HK-2 (cell line): ENCODE measurements around the gene COL8A2.

Experiments used
- DNase-seq: peaks from one replicate; pipeline ENCODE4 v3.0.0-alpha.2; 2018; ENCODE audit not compliant: unreplicated experiment

Gene COL8A2

DNA sequence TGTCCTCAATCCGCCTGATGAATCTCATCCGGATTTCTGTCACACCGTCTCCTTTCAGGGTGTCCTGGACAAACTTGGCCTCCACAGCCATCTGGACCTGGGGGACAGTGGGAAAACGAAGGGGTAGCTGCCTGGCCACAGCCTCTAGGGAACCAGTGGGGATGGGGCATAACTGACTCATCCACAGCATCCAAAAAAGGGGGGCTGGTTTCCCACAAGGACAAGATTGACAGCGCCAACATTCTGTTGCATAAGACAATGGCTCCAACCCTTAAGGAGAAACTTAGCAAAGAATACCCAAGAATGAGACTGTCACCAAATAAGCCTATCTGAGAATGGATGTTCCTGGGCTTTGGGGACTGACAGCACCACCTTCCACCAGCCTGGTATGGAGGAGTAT lies 12.2 kb upstream of the COL8A2 start:
- no peak for DNase-seq

DNA sequence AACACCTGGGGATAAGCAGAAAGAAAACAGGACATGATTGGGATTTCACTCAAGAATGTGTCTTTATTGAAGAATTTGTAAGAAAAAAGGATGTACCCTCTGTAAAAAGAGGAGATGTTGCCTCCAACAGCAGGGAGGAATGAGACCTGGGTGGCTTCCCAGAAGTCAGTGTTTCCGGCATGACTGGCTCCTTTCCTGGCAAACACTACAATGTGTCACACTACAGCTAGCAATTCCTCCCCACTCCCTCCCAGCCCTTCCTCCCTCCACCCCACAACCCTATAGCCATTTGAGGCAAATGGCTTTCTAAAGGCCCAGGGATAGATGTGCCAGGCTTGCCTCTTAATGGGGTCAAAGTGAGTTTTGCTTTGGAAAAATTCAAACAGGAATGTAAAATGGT lies 11.5 kb upstream of the COL8A2 start:
- DNase-seq: no peak

DNA sequence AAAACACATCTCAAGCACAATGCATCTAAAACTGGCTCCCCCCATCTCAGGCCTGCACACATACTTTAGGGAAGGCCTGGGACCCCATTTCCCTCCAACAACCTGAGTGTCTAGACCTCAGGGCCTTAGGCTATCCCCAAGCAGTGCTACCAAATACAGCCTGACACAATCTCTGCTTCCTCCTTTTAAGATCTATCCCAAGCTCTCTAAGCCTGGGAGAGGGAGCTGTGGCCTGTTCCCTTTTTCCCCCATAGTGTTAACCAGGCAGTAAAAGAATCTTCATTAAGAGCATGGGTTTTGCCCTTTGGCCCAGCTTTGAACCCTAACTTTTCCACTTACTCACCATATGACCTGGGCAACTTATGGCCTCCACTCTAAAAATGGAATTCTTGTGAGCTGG lies 10.8 kb upstream of the COL8A2 start:
- DNase-seq: no peak

DNA sequence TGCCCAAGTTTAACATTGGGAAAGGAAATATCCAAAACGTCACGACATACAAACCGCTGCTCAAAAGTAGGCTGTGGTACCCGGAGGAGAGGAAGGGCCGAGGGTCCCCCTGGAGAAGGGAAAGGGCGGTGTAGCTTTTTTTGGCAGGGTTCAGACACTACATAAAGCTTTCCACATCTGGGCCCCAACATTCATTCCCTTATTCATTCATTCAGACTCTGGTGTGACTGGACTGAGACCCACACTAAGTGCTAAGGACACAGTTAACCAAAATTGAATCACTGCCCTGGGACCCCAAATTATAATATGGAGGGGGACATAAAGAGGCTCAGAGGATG lies 10.3 kb upstream of the COL8A2 start:
- DNase-seq: no peak

DNA sequence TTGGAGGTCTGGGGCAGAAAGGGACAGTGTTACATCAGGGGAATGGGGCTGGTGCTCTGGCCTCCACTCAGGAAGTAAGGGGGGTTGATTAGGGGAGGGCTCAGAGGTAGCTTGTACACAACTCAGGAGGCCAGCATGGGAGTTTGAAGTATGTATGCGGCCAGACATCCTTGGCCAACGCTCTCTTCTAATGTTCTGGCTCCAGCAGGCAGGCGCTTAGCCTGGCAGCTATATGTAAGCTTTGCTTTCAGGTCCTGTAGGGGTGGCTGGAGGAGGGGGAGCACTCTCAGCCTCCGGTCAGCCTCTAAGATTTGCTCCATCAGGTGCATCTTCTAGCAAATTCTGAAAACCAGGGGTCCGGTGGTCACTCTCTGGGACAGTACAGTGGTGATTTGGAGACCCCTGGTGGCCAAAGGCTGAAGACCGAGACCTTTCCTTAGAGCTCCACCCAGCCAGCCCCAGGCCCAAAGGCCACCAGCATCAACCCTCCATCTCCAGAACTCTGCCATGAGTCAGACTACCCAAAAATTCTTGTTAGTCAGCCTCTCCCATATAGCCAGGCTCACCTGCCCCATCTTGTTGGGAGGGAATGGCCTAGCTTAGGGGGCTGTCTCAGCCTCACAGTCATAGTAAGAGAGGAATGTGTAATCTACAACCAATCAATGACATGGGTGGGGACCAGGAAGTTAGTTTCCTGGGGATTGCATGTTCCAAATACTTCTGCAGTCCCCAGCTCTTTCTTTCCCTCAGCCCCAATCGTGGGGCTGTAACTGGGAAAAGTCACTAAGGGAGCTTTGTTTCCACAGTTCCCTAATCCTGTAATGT lies 9.7 kb upstream of the COL8A2 start:
- DNase-seq: peak; percentile 54

DNA sequence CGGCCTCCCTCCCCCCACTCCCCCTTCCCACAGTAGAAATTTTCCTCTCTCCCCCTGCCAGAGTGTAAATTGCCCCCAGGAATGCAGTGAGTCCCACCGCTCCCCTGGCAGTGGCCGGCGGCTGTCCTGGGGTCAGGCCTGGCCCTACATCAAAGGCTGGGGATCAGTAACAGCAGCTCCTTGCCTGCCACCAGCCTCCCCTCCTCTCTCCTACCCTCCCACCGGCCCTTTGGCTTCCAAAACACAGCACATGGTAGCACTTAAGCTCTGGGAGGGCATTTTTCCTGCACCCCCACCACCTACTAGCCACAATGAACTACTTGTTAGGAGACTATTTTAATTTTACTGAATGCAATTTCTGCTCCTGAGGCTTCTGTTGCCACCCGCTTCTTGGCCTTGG lies 9.0 kb upstream of the COL8A2 start:
- no peak for DNase-seq

DNA sequence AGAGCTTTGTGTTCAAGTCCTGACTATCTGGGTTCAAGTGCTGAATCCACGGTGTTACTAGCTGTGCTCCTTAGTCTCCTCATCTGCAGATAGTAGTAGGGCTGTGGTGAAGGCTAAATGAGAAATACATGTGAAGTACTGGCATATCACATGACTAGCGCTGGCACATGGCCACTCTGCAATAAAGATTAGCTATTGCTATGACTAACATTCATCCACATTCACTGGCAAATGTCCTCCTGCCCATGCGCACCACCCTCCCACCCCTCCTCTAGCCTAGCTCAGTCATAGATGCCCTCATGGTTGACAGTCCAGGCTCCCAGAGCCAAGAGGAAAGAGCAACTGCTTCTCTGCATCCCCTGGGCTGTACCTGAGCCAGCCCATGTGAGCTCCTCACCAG lies 8.5 kb upstream of the COL8A2 start:
- peak; percentile 89 for DNase-seq

DNA sequence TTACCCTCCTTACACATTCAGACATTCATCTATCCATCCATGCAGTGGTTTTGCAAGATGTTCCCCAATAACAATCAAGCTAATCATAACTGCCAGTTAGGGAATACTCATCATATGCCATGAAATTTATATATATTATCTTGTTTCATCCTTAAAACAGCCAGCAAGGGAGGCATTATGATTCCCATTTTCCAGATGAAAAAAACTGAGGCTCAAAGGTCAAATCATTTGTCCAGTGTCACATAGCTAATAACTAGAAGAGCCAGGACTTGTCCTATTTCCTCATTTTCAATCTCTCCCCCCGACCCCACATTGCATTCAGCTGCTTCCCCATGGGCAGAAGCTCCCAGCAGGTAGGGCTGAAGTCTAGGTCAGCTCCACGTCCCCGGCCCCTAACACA lies 7.0 kb upstream of the COL8A2 start:
- no peak for DNase-seq

DNA sequence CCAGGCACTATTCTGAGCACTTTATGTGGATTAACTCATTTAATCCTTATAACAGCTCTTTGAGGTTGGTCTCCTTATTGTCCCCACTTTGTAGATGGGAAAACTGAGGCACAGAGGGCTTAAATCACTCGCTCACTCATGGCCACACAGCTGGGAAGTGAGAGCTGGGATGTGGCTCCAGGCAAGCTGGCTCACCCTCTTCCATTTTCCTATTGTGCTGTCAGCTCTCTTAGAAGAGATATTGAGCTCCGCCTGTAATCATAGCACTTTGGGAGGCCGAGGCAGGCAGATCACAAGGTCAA lies 3.8 kb upstream of the COL8A2 start:
- no peak for DNase-seq

DNA sequence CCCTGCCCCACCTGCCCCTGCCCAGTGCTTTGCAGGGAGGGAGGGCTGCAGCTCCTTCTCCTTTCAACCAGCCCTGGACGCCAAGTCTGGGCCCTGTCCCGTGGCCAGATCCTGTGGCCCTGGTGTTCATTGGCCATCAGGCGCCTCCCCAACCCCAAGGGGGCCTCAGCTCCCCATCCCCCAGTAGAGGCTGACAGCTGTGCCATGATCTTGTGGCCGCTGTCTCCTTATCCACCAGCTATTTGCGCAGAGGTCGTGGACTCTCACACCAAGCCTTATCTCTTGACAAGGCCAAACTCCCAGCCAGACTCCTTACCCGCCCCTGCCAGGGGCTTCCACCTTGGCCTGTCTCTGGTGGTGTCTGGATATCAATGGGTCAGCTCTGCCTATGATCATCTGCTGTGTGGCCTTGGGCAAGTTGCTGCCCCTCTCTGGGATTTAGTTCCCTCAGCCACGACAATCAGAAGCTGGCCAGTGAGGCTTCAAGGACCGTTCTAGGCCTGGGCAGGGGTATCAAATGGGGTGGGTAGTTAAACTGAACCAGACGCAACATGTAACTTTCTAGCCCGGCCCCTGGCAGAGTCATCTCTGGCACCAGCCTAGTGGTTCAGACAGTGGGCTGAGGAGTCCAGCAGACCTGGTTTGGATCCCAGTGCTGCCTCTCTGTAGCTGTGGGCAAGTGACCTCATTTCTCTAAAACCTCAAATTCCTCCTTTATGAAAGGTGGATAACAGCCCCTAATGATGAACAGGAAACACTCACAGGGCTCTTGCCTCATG lies 3.3 kb upstream of the COL8A2 start:
- no peak for DNase-seq

DNA sequence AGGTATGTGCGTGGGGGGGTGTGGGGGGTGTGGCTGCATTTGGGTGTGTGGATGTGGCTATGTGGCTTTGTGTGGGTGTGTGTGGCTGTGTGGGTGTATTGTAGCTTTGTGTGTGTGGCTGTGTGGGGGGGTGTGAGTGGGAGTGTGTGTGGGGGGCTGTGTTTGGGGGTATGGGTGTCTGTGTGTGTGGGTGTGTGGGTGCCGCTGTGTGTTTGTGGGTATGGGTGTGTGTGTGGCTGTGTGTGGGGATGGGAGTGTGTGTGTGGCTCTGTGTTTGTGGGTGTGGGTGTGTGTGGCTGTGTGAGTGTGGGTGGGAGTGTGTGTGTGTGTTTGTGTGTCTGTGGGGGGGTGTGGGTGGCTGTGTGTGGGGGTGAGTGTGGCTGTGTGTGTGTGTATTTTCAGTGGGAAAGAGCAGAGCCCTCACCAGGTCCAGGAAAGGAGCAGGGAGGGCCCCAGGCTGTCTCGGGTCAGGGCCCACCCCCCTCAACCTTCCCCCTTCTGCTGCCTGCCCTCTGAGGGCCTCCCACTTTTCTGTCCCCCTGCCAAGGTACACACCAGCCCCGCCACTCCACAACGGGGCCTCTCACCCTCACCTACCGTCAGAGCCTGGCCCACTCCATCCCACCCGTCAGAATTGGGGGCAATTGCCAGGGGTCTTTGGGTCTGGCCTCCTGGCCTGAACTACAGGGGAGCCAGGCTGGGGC lies 1.9 kb upstream of the COL8A2 start:
- no peak for DNase-seq

DNA sequence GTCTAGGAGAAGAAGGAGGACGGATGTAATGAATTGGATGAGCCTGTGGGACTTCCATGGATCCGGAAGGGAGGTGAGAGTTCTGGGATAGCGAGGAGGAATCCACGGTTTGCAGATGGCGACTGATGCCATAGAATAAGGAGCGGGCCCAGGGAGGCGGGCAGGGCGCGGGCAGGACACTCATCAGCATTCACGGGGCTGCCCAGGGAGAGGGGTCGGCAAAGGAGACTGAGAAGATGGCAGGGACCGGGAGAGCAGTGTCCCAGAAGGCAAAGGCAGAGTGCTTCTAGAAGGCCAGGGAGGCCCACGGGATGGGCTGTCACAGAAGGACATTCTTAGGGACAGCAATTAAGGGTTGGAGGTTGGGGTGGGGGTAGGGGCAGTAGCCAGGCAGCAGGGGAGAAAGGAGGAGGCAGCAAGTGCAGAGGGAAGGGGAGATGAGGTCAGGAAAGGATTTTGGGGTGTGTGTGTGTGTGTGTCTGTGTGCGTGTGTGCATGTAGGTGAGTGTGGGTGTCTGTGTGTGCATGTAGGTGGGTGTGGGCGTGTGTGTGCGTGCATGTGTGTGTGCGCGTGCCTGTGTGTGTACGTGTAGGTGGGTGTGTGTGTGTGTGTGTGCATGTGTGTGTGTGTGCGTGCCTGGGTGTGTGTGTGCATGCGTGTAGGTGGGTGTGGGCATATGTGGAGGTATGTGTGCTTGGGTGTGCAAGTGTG lies 1.1 kb upstream of the COL8A2 start:
- peak; percentile 19 for DNase-seq

DNA sequence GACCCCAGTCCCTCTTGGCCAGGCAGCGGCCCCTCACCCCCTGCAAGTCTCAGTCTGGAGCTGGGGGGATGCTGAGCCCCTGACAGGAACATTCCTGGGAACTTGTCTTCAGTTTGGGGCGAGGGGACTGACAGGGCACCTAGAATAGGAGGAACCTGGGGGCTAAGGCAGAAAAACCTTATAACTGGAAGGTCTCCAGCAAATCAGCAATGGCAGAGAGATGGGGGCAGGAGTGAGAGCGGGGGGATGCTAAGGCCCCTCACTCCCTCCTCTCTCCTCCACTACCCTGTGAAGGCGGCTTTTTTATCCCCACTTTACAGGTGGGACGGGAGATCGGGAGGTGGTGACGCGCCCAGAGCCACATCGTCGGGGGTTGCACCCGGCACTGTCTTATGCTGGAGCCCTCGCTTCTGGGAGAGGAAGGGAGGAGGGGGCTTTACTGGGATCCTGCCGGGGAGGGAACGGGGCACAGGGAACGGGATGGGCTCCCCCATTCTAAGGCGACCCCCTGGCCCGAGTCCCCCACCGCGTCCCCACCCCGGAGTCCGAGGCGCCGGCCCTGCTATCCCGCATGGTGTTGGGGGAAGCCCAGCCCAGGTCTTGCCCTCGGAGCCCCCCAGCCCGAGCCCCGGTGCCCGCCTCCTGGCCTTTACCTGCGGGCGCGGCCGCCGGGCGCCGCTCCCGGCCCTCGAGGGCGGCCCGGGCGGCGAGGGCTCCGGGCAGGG lies 456 bp downstream of the COL8A2 start:
- no peak for DNase-seq

DNA sequence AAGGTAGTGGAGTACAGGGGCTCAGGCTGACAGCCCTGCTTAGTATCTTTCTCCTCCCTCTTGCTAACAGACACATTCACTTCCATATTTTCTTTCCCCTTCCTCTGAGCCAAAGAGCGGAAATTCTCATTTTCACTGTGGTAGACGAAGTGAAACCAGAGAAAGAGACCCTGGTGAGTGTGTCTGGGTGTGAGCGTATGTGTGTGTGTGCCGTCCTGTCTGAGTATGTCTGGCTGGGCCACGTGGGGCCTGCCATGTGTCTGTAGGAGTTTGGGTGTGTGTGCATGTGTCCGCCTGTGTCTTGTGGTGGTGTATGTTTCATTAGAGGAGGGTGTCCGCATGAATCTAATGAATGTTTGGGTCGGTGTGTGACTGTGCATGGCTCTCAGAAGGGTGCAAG lies 1.7 kb downstream of the COL8A2 start:
- DNase-seq: no peak

DNA sequence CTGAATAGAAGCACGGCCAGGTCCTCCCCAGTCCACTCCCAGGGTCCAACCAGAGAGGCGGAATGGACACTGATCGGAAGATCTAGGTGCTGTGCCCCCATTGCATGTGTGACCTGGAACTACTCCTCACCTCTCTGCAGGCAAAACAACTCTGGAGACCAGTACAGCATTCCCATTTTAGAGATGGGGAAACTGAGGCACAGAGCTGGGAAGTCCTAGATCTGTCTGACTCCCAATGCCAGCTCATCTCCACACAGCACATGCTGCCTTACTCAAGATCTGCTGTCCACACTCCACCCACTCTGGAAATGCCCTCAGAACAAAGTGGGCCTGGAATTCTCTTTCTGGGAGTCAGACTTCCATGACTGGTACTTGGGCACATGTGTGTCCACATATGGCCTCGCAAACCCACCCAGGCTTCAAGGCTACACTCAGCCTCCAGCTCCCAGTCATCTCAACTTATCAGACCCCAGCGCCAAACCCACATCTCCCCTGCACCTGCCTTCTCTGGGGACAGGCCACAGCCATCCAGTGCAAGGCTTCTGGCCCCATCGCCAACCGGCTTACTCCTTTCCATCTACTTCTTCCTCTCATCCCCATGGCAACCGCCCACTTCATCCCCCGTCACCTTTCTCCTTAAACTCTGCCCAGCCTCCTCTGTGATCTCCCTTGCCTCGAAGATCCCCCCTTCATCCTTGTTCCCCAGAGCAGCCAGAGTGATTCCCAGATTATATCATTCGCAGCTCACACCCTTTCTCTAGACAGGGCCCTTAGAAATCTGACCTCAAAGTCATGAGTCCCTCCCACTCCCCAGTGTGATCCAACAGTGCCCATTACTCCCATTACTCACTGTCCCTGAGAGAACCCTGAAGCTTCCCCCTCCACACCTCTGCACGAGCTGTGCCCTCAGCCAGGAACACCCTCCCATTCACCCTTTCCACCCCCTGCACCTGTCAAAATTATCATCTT lies 2.7 kb downstream of the COL8A2 start:
- no peak for DNase-seq

DNA sequence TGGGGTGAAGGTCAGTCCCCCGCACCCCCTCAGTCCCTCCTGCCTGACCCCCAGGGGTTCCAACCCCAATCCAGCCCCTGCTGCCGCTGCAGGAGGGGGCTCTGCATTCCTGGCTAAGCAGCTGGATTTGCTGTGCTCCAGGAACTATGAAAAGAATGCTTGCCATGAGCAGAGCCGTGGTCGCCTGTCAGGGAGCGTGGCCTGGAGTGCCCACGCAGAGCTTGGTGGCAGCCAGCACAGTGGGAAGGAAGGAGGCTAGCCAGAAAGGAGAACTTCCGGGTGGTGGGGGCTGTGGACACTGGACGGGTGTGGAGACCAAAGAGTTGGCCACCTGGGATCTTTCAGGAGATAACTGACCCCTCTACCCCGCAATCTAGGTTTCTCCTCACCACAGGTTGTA lies 5.6 kb downstream of the COL8A2 start:
- DNase-seq: no peak

DNA sequence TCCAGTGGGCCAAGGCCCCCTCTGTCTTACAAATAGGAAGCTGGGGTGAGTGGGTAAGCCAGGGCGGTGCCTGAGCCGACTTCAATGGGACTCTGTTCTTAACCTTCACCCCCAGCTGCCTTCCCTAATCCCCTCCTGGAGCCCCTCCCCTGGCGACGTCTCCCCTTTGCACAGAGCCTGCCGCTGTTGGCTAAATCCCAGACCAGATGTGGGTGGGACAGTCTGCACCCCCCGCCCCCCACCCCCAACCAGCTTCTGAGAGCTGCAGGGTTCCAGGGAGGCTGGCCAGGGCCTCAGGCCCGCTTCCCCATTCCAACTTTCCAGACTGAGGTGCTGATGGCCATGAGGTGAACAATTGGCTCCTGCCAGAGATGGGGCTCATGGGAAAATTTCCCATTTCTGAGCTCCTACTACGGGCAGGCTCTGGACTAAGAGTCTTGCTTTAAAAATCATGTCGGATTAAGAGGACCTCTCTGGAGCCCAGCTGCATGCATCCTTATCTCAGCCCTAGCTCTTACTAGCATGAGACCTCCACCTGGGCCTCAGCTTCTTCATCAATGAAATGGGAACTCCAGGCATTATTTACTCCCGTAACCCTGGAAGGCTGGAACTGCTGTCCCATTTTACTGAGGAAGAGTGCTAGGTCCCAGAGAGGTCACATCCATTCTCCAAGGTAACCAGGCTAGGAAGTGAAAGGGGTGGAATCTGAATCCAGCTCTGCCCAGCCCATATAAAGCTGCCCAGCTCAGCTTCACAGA lies 6.4 kb downstream of the COL8A2 start:
- no peak for DNase-seq

DNA sequence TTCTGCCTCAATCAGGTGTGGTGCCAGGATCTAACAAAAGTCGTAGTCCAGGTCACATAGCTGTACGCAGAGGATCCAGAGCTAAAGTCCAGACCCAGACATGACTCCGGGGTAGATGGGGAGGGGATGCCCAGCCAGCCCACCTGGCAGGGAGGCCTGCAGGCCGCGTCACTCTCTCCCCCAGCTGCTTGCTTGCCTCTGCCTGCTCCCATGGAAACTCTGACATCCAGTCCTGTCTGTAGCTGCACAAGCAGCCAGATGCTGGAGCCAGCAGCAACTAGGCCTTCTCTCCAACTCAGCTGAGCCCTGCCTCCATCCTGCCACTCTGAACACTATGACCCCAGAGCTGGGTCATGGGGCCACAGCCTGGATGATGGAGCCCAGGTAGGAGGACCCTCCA lies 8.1 kb downstream of the COL8A2 start:
- DNase-seq: no peak

DNA sequence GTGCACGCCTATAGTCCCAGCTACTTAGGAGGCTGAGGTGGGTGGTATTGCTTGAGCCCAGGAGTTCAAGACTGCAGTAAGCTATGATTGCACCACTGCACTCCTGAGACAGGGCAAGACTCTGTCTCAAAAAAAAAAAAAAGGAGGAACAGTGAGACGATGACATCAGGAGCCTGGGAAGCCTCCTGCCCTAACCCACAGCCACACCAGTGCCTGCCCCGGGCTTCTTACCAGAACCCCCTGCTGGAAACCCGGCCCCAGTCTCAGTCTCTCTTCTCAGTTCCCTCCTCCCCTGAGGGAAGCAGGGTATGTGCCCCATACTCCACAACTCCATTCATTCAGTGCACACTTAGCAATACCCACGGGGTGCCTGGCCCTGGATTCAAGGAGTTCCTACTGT lies 9.1 kb downstream of the COL8A2 start:
- no peak for DNase-seq

DNA sequence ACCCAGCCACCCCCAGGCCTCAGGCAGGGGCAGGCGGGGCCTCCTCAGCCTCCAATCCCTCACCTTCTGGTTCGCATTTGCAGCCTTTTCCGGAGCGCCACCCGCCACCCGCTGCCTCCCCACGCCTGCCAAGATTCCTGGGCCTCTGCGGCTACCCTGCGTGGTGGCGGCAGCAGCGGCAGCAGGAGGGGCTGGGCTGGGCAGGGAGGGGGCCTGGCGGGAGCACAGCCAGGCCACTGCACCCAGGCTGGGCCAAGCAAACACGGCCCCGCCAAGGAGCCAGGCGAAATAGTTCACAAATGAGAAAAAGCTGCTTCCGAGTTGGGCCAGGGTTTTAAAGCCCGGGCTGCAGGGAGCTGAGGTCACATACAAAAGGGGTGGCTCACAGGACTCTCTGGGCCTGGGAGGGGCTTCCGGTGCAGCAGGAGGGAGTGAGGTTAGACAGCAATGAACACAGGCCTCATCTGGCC lies 9.8 kb downstream of the COL8A2 start:
- DNase-seq: no peak
